T1000 (cell line): ENCODE measurements around the gene VPS26C.
"Not testable (repeated sequence)": the region's sequence is repeated elsewhere in the genome, so short reads cannot be mapped to it uniquely, and the experiment has no call there.

Experiments used
- DNase-seq: peaks from one replicate; lab custom pipeline; 2025; ENCODE audit warnings: mixed read lengths; lab: John Stamatoyannopoulos, UW

Gene VPS26C

GRCh38 chr21:37230632-37231248 lies 36.4 kb downstream of the VPS26C start:
- DNase-seq = no peak

- DNase-seq = no peak
Measured at GRCh38 chr21:37228003-37228400, 39.1 kb downstream of the VPS26C start.

- no peak for DNase-seq
Measured at GRCh38 chr21:37227071-37228002, 39.8 kb downstream of the VPS26C start.

GRCh38 chr21:37226041-37226920 lies 40.9 kb downstream of the VPS26C start:
- DNase-seq = no peak

- DNase-seq = no peak
Measured at GRCh38 chr21:37224861-37225839, 42.0 kb downstream of the VPS26C start.

GRCh38 chr21:37223804-37224345 lies 43.3 kb downstream of the VPS26C start:
- no peak for DNase-seq

- DNase-seq = not testable (repeated sequence)
Measured at GRCh38 chr21:37222248-37222647, 44.9 kb downstream of the VPS26C start.

- DNase-seq = peak; percentile 87
Measured at GRCh38 chr21:37220981-37221664, 46.0 kb downstream of the VPS26C start.

- no peak for DNase-seq
Measured at GRCh38 chr21:37220433-37220980, 46.6 kb downstream of the VPS26C start.

- no peak for DNase-seq
Measured at GRCh38 chr21:37219761-37220432, 47.2 kb downstream of the VPS26C start.

- DNase-seq = no peak
Measured at GRCh38 chr21:37214952-37215351, 52.2 kb downstream of the VPS26C start.

- DNase-seq = no peak
Measured at GRCh38 chr21:37210799-37211198, 56.3 kb downstream of the VPS26C start.

GRCh38 chr21:37210130-37210529 lies 57.0 kb downstream of the VPS26C start:
- DNase-seq = no peak

GRCh38 chr21:37208741-37209225 lies 58.4 kb downstream of the VPS26C start:
- DNase-seq = no peak

GRCh38 chr21:37208056-37208721 lies 58.9 kb downstream of the VPS26C start:
- DNase-seq = no peak

GRCh38 chr21:37207441-37208009 lies 59.6 kb downstream of the VPS26C start:
- no peak for DNase-seq

- no peak for DNase-seq
Measured at GRCh38 chr21:37206496-37206895, 60.6 kb downstream of the VPS26C start.

GRCh38 chr21:37204580-37204979 lies 62.6 kb downstream of the VPS26C start:
- no peak for DNase-seq
